WTC11 (cell line): ENCODE results near the gene MIP.

Experiments
- ATF2 ChIP-seq: sonication (generic); formaldehyde crosslinking; IDR thresholded peaks from 2 replicates; pipeline ENCODE4 v1.8.1; 2022; ENCODE audit warnings: low read depth, missing genetic modification reagents, borderline replicate concordance
- CTCF ChIP-seq: fragments of 200-600 bp; IDR thresholded peaks from 2 replicates; pipeline ENCODE4 v1.8.0; 2022; ENCODE audit warnings: antibody characterized with exemption
- GRHL2 ChIP-seq: fragments of 250-450 bp; sonication (Bioruptor Pico); IDR thresholded peaks from 2 replicates; pipeline ENCODE4 v1.8.0; 2022; ENCODE audit warnings: mild to moderate bottlenecking, moderate library complexity; ENCODE audit not compliant: insufficient replicate concordance, severe bottlenecking

- no peak for TF ChIP-seq CTCF
- no peak for TF ChIP-seq GRHL2 (CRISPR knock-in tag)
- TF ChIP-seq ATF2 (CRISPR knock-in tag) = no peak
These were observed 14.8 kb upstream of the MIP start for GRCh38 chr12:56469007-56469930.
